GM23248 (cell line): Measurements from ENCODE around the gene PRSS57.

Experiments used
- EZH2 ChIP-seq: fragments of 200-600 bp; sonication (generic); IDR thresholded peaks from 2 replicates; pipeline ENCODE4 v1.6.1; 2018; ENCODE audit warnings: antibody characterized with exemption, mild to moderate bottlenecking; ENCODE audit not compliant: insufficient read depth, poor library complexity, severe bottlenecking
- EZH2phosphoT487 ChIP-seq: fragments of 200-600 bp; sonication (generic); IDR thresholded peaks from 2 replicates; pipeline ENCODE4 v1.6.1; 2018; ENCODE audit warnings: antibody characterized with exemption, moderate library complexity, mild to moderate bottlenecking, low read depth; ENCODE audit not compliant: insufficient read depth

DNA sequence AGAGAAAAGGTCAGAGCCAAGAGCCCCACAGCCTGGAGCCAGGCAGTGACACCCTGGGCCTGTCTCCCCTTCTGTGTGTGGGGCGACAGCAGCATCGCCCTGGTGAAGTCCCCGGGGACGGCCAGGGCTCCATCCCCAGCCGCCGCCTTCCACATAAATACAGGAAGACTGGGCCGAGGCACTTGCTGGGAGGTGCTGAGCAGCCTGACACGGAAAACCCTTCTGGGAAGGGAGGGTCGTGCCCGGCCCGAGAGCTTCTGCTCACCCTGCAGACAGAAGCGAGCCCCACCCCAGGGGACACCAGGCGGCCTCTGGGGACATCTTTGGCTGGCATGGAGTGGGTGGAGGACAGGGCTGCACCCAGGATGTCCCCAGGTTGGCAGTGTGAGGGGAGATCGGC is 50.5 kb downstream of the PRSS57 start:
- no peak for TF ChIP-seq EZH2phosphoT487
- TF ChIP-seq EZH2: no peak
